HG02678 (cell line): Measurements from ENCODE around the gene REEP1.

Source experiments
- ATAC-seq: cut with Tn5 transposase; IDR thresholded peaks from one replicate; pipeline ENCODE4 v1.9.1; 2021; ENCODE audit warnings: mild to moderate bottlenecking, moderate library complexity; ENCODE audit not compliant: unreplicated experiment

The REEP1 gene

GRCh38 chr2:86308356-86308755 lies 29.1 kb downstream of the REEP1 start:
- ATAC-seq, result no peak

- ATAC-seq, result no peak
These were observed 30.0 kb downstream of the REEP1 start for GRCh38 chr2:86307431-86307830.

- ATAC-seq, result no peak
These were observed 31.5 kb downstream of the REEP1 start for GRCh38 chr2:86305915-86306254.

GRCh38 chr2:86305195-86305914 lies 32.1 kb downstream of the REEP1 start:
- no peak for ATAC-seq

- ATAC-seq, result no peak
These were observed 33.0 kb downstream of the REEP1 start for GRCh38 chr2:86304416-86304815.

- ATAC-seq, result no peak
These were observed 35.1 kb downstream of the REEP1 start for GRCh38 chr2:86302320-86302719.

GRCh38 chr2:86301711-86302202 lies 35.7 kb downstream of the REEP1 start:
- ATAC-seq, result no peak

GRCh38 chr2:86301009-86301408 lies 36.4 kb downstream of the REEP1 start:
- ATAC-seq, result no peak

GRCh38 chr2:86300496-86300895 lies 36.9 kb downstream of the REEP1 start:
- ATAC-seq, result no peak

- ATAC-seq, result no peak
These were observed 38.7 kb downstream of the REEP1 start for GRCh38 chr2:86298411-86299390.

GRCh38 chr2:86297382-86298147 lies 39.9 kb downstream of the REEP1 start:
- no peak for ATAC-seq

GRCh38 chr2:86296947-86297346 lies 40.5 kb downstream of the REEP1 start:
- no peak for ATAC-seq

GRCh38 chr2:86295066-86295465 lies 42.4 kb downstream of the REEP1 start:
- ATAC-seq, result no peak

GRCh38 chr2:86293612-86294011 lies 43.8 kb downstream of the REEP1 start:
- no peak for ATAC-seq

GRCh38 chr2:86292571-86293515 lies 44.6 kb downstream of the REEP1 start:
- ATAC-seq, result no peak

GRCh38 chr2:86291328-86291662 lies 46.1 kb downstream of the REEP1 start:
- no peak for ATAC-seq

GRCh38 chr2:86290596-86291327 lies 46.7 kb downstream of the REEP1 start:
- no peak for ATAC-seq

- ATAC-seq, result no peak
These were observed 50.9 kb downstream of the REEP1 start for GRCh38 chr2:86286516-86286915.

- no peak for ATAC-seq
These were observed 51.4 kb downstream of the REEP1 start for GRCh38 chr2:86285981-86286380.

- no peak for ATAC-seq
These were observed 51.9 kb downstream of the REEP1 start for GRCh38 chr2:86285571-86285970.
